LoVo (cell line): Measurements from ENCODE around the gene KIAA0232.
"Not testable (repeated sequence)": the region's sequence is repeated elsewhere in the genome, so short reads cannot be mapped to it uniquely, and the experiment has no call there.

Experiments
- DNase-seq: peaks from one replicate; pipeline ENCODE4 v3.0.0-alpha.2; 2016; ENCODE audit warnings: low spot score

The KIAA0232 gene

DNA sequence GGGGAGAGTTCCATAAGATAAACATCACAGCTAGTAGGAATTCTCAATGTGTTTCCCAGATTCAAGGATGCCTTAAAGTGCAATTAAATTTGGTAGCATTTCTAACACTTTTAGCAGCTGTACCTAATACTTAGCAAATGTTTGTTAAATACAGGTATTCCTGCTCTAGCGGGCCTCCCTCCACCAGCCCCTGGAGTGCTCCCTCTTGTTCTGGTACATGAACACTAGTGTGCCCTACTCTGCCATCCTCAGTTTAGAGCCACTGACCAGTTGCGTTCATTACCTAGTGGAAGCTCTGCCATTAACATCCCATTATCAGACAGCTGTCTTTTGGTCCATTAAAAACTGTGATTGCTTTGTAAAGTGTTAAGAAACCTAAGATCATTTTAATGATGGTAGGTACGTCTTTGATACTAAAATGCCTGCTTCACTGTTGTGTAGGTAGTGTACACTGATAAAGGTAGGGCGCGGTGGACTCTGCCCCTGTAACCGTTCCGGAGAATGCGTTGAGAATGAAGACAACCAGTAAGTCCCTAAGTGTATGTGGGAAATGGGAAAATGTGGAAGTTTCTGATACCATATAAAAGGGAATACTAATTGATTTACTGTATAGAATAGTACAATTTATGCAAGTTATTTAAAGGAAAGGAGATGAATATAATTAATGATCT lies 21.7 kb downstream of the KIAA0232 start:
- DNase-seq: no peak

DNA sequence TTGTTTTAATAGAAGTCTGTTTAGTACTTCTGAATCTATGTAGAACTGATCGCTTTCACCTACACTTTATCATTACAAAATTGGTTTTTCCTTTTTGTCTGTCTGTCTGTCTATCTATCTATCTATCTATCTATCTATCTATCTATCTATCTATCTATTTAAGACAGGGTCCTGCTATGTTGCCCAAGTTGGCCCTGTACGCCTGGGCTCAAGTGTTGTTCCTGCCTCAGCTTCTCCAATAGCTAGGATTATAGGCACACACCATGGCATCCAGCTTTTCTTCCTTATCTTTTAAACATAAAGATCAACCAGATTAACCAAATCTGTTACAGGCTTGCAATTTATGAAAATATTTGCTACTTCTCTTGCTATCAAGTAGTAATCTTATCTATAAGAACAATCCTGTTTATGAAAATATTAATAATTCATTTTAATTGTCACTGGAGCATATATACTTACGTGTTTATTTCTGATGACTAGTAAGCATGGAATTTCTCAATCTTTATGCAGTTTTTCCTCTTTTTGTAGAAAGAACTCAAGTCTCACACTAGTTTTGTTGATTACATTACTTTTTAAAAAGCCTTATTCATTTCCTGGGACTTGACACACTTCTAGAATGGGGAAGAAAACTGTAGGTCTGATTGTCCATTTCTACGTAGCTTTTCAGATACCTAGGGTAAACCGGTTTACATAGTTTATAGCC lies 24.5 kb downstream of the KIAA0232 start:
- DNase-seq: no peak

DNA sequence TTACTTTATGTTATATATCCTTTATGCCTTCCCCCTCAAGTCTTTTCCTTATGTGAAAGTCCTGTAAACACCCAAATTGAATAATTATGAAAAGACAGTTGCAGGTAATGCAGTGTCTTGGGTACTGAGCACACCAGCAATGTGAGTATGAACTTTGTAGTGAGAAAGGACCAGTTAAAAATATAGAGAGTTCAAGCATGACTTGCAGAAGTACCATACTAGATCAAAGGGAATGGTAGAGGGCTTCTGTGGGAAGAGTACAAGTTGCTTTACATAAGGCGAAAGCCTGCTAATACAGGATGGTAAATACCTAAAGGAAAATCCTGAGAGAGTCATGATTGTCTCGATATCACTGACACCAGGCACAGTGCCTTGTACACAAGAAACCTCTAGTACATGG lies 25.7 kb downstream of the KIAA0232 start:
- no peak for DNase-seq

DNA sequence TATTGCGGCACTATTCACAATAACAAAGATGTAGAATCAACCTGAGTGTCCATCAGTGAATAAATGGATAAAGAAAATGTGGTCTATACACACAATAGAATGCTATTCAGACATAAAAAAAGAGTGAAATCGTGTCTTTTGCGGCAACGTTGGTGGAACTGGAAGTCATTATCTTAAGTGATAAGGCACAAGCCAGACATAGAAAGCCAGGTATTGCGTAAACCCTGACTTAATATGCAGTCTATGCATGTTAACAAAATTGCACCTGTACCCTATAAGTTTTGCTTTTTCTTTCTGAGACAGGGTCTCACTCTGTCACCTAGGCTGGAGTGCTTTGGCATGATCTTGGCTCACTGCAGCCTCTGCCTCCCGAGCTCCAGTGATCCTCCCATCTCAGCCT lies 28.6 kb downstream of the KIAA0232 start:
- DNase-seq: no peak

DNA sequence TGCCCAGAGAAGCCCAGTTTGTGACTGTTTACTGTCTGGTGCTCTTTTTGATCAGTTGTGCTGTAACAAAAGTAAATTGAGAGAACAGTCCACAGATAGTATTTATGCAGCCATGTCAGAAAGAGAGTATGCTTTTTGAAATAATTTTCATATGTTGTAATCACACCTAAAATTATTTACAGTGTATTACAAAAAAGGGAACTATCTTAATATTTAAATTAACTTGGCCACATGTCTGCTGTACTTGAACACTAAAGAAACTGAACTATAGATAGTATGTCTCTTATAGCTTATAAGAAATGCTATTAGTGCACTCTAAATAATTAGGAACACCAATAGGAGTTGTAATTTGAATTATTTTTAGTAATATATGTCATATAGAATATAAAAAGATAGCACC lies 30.2 kb downstream of the KIAA0232 start:
- DNase-seq: no peak

DNA sequence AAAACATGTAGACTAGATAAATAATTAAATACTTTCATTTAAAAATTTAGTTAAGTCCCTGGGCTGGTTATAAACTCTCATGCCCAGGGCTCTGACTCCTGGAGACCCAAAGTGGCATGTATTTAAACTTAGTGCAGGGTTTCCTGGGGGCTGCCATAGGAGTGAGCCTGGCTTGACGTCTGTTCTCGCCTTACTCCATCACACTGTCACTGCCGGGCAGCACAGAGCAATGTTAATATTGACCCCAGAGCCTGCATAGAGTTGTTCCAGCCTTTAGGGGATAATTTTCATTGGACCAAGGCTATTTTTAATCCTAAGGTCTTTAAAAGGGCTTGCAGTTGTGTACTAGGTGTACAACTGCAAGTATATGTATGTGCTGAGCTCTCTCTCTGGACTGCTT lies 31.2 kb downstream of the KIAA0232 start:
- no peak for DNase-seq

DNA sequence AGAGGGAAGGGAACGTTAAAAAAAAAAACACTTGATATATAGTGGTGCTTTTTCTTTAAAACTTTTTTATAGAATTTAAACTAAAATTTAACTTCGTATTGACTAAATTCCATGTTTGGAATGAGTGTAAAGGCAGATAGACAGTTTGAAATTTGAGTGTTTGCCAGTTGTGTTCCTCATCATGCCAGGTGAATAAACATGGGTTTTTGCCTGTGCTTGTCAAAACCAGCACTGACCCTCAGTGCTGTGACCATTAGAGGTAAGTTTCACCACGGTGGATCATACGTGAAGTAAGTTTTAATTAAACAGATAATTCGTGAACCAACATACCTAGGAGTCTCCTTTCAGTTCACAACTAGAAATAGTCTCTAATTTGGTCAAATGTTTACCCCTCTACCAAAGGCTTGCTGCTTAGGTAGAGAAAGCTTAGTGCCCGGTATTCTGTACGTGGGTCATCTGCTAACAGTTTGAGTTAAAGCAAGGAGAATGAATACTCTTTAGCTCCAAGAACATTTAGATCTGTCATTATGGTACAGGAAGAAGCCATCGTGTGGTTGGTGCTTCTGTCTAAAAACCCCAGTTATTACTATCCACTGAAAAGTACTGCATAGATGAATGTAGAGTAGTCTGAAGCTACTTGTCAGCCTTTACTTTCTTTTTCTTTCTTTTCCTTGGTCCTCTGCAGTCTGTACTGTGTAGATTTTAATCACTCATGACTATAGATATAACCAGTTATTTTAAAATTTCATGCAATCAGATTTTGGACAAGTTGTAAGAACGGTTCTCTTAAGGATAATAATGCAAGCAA lies 32.7 kb downstream of the KIAA0232 start:
- no peak for DNase-seq

DNA sequence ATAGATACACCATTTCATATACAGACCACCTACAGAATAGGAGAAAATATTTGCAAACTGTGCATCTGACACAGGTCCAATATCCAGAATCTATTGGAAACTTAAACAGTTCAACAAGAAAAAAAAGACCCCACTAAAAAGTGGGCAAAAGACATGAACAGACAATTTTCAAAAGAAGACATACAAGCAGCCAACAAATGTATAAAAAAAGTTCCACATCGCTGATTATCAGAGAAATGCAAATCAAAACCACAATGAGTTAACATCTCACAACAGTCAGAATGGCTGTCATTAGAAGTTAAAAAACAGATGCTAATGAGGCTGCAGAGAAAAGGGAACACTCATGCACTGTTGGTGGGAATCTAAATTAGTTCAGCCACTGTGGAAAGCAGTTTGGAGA lies 36.8 kb downstream of the KIAA0232 start:
- DNase-seq: no peak

DNA sequence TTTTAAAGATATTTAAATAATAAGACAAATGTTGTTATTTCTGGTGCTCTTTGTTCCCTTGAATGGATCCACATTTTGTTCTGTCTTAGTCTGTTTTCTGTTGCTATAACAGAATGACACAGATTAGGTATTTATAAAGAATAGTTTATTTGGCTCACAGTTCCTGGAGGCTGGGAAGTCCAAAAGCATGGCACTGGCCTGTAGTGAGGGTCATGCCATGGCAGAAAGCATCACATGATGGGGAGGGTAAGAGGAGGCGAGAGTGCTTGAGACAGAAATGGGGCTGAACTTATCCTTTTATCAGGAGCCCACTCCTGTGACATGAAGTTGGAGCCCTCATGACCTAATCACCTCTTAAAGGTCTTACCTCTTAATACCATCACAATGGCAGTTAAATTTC lies 38.2 kb downstream of the KIAA0232 start:
- DNase-seq: no peak

DNA sequence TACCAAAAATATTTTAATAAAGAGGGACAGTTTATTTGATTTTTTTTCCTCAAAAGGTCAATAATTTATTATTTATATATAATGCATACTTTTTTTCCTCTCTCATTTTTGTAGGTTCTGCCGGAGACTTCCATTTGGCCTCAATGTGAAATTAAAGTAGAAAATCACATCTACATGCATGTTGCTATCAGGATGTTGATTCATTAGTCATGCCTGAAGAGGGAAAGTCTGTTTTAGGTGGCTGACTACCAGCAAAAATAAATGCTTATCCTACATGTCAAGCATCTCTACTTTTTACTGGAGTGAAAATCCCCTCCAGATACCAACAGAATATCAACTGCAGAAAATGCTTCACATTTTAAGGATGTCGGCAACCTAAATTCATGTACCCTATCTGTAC lies 41.5 kb downstream of the KIAA0232 start:
- no peak for DNase-seq

DNA sequence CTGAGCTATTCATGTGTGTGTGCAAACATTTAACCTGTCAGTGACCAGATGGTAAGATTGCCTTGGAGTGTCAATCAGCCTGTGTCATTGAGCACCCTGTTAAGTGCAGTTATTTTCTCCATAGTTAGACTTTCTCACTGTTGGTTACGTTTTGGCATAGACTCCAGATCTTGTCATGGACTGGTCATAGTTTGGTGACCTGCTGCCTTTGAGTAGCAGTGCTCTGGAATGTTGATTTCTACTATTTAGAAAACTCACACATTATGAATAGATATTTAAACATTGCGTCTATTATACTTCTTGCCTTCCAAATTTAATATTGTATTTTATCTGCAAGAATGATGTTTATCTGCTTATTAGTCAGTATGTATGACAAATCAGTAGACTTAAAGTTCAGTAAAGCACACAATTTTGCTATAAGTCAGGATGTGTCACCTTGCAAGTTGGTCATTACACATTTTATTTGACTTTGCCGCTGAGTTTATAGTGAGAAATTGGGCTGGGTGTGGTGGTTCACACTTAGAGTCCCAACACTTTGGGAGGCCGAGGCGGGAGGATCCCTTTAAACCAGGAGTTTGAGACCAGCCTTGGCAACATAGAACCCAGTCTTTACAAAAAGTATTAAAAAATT lies 42.4 kb downstream of the KIAA0232 start:
- no peak for DNase-seq

DNA sequence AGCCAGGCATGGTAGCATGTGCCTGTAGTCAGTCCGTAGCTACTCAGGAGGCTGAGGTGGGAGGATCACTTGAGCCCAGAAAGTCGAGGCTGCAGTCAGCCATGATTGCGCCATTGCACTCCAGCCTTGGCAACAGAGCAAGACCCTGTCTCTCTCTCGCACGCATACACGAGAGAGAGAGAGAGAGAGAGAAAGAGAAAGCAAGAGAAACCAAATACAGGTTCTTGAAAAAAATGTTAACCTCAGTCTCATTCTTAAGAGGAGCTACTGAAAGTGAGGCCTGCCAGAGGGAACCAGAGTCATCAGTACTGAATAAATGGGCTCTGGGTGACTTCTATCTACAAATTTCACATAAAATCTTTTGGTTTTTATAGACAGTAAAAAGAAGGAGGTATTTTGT lies 42.9 kb downstream of the KIAA0232 start:
- DNase-seq: no peak

DNA sequence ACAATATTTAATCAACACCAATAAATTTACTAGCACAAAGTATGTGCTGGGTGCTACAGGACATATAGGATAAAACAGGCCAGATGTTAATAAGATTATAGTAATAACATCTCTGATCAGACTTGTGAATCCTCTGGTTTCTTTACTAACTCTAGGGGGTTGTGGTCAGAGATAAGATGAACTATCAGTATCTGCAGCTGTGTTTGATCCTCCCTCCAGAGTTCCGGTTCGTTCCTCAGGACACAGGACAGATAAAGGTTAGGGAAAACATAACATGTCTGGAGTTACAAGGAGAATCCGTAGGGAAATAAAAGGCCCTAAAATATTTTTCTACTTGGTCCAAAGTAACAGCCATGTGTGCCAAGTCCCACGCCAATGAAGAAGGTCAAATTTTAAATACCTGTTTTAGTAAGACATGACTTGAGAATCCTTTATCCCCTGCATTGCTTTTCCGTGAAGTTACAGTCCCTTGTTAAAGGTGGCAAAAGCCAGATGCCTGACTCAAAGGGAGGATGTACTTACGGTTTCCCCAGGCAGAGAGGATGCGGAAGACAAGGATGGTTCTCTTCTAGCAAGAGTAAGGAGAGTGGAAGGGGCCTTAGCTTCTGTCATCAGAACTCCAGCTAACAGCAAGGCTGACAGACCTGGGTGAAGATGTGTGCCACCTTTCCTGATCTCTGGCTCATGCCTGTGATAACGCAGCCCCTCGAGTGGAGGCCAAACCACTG lies 44.4 kb downstream of the KIAA0232 start:
- no peak for DNase-seq

DNA sequence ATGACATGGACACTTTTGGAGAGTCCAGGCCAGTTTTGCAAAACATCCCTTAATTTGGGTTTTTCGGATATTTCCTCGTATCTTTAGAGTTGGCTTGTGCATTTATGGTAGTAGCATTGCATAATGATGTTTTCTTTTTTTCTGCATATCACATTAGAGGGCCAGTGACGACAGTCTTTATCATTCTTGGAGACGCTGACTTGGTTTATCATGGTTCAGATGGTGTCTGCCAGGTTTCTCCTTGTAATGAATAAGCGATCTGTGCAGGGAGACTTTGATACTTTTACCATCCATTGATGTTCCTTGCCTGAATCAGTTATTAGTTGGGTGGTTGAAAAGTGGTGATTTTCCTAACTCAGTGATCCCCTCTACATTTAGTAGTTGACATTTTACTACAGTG lies 46.6 kb downstream of the KIAA0232 start:
- DNase-seq: no peak

DNA sequence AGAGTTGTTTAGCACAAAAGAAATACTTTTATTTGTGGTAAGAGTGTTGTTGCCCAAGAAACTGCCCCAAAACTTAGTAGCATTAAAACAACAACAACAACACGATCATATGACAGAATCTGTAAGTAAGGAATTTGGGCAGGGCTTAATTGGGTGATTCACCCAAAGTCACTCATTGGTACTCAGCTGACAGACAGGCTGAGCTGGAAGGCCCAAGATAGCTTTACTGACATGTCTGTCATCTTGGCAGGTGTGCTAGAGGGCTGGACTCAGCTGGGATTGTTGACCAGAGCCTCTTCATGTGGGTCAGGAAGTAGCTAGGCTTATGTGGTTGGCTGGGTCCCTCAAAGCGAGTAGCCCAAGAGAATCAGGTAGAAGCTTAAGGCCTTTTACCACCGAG lies 52.3 kb downstream of the KIAA0232 start:
- DNase-seq: peak; percentile 11

DNA sequence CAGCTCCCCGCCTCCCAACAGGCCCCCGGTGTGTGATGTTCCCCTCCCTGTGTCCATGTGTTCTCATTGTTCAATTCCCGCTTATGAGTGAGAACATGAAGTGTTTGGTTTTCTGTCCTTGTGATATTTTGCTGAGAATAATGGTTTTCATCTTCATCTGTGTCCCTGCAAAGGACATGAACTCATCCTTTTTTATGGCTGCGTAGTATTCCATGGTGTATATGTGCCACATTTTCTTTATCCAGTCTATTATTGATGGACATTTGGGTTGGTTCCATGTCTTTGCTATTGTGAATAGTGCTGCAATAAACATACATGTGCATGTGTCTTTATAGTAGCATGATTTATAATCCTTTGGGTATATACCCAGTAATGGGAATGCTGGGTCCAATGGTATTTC lies 53.1 kb downstream of the KIAA0232 start:
- DNase-seq: not testable (repeated sequence)

DNA sequence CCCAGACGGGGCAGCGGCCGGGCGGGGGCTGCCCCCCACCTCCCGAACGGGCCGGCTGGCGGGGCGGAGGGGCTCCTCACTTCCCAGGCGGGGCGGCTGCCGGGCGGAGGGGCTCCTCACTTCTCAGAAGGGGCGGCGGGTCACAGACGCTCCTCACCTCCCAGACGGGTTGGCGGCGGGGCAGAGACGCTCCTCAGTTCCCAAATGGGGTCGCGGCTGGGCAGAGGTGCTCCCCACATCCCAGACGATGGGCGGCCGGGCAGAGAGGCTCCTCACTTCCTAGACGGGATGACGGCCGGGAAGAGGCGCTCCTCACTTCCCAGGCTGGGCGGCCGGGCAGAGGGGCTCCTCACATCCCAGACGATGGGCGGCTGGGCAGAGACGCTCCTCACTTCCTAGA lies 54.6 kb downstream of the KIAA0232 start:
- DNase-seq: not testable (repeated sequence)

DNA sequence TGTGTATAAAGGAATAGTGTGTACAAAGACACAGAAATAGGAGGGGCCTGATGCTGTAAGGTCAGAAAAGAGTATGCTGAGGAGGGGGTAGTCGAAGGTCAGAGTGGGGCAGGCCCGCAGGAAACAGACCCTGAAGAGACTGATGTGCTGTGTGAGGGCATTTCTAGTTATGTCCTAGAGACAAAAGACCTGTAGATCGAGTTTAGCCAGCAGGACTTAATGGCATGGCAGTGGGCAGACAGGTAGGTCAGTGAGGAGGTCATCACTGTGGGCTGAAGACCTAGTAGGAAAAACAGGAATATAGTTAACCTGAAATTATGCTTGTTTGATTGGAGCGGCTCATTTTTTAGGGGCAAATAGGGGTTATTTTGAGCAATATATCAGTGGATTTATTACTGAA lies 57.1 kb downstream of the KIAA0232 start:
- DNase-seq: no peak

DNA sequence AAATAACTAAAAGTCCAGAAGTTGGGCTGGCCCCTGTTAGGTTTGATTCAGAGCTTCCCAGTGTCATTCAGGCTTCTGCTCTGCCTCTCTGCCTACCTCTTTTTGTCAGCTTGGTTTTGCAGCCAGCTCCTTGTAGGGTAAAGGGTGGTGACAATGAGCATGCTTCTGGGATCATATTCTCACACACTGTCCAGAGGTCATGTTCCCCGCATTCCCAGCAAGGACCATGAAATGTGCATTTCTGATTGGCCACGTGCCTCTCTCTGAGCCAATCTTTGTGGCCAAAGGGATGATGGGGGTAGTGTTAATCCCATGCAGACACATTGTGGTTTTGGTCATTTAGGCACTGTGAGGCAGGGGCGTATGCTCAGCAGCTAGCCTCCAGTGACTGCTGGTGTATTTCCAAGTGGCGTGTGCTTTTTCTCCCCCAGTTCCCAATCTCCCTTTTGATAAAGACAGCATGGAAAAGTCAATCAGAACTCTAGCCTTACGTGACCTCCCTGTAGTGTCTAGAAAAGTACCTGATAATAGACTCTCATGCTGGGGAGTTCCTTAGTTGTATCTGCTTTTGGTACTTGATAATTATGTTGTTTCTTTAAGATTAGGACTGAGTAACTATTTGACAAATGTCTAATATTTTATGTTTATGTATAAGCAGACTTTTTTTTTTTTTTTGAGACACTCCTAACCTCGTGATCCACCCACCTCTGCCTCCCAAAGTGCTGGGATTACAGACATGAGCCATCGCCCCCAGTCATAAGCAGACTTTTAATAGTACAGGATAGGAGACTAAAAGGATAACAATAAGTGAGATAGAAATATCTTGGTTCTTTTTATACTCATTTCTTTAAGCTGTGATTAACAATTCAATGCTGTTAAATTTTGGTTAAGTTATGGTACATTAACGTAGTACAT lies 57.8 kb downstream of the KIAA0232 start:
- no peak for DNase-seq

DNA sequence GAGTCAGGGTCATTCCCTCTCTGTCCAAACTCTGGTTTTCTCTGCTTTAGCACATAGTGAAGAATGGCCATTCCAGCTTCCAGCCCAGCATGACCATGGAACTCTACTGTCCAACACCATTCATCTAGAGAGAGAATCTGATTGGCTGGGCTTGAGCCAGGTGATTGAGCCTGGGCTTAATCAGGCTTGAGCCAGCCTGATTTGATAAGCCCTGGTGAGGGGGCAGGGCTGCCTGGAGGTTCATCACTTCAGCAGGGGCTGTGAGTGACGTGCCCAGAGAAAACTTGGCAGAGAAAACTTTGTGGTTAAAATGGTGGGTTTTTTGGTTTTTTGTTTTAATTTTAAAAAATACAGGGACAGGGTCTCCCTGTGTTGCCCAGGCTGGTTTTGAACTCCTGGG lies 62.5 kb downstream of the KIAA0232 start:
- no peak for DNase-seq

DNA sequence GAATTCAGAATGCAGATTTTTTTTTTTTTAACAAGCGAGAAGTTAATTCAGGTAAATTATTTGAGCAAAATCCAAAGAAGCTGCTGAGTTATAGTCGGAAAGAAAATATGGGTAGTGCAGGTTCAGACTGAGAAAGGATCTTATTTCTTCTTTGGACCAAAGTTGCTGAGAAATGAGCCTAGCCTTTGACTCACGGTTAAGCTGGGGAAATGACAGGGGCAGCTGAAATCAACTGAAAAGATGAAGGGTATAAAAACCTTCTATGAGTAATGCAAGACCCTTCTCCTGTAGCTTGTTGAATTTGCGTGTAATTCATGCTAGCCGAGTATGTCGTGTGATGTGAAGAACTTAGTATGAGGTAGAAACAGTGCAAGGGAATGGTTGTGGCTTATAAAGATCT lies 63.0 kb downstream of the KIAA0232 start:
- DNase-seq: no peak
